Caco-2 (cell line): ENCODE measurements around the gene SUN1. TPM values are rescaled to one million over a fixed set of nuclear protein-coding genes. Genes with fewer than 3 reads are reported as not detected.
A peak's percentile ranks its signal among the peaks of the same experiment; 100 is the strongest.

Source experiments
- BruUV-seq: library from RNA; stranded (reverse); fragments of 400-500 nt; replicated peaks from 2 replicates; lab custom pipeline; 2021; lab: Mats Ljungman, UMichigan
- CTCF ChIA-PET: fragments of 300-600 bp; sonication (Branson Sonifier 250); formaldehyde crosslinking; loops from one replicate; lab custom pipeline; 2022; ENCODE audit warnings: antibody characterized with exemption; lab: Charles Lee
- POLR2A ChIA-PET: fragments of 300-600 bp; sonication (Branson Sonifier 250); formaldehyde crosslinking; loops from one replicate; lab custom pipeline; 2022; ENCODE audit warnings: antibody characterized with exemption; lab: Charles Lee
- DNase-seq, 2 experiments: peaks; one replicate each; pipeline versions ENCODE4 v3.0.0 to v3.0.0-alpha.2; 2020 to 2022
- H3K27me3 ChIP-seq: replicated peaks from 2 replicates; pipeline ENCODE4 v1.6.0; 2011; ENCODE audit warnings: low read length; ENCODE audit not compliant: control insufficient read depth, insufficient read depth
- H3K36me3 ChIP-seq: 2 replicates; pipeline ENCODE4 v1.5.1; 2011; ENCODE audit warnings: low read length; ENCODE audit not compliant: control insufficient read depth, insufficient read depth
- H3K4me1 ChIP-seq: fragments of 250-450 bp; sonication (Bioruptor Pico); 2 replicates; pipeline ENCODE4 v1.5.1; 2020; ENCODE audit warnings: mild to moderate bottlenecking
- H3K4me3 ChIP-seq: 2 replicates; pipeline ENCODE4 v1.5.1; 2011; ENCODE audit warnings: low read depth, mild to moderate bottlenecking, control low read depth, low read length
- H3K9me3 ChIP-seq: fragments of 250-450 bp; sonication (Bioruptor Pico); 2 replicates; pipeline ENCODE4 v1.5.1; 2020; ENCODE audit warnings: mild to moderate bottlenecking, moderate library complexity
- H3K27ac Mint-ChIP-seq: one replicate; pipeline ENCODE4 v1.8.0; 2022; ENCODE audit warnings: mixed read lengths; ENCODE audit not compliant: unreplicated experiment
- H3K27me3 Mint-ChIP-seq: one replicate; pipeline ENCODE4 v1.8.0; 2022; ENCODE audit warnings: mixed read lengths; ENCODE audit not compliant: insufficient read depth, unreplicated experiment
- H3K36me3 Mint-ChIP-seq: one replicate; pipeline ENCODE4 v1.8.0; 2022; ENCODE audit warnings: mild to moderate bottlenecking, mixed read lengths; ENCODE audit not compliant: insufficient read depth, unreplicated experiment
- H3K4me1 Mint-ChIP-seq: one replicate; pipeline ENCODE4 v1.8.0; 2022; ENCODE audit warnings: low read depth, mixed read lengths; ENCODE audit not compliant: unreplicated experiment
- H3K4me3 Mint-ChIP-seq: one replicate; pipeline ENCODE4 v1.8.0; 2022; ENCODE audit warnings: mild to moderate bottlenecking, moderate library complexity, mixed read lengths; ENCODE audit not compliant: unreplicated experiment
- H3K9me3 Mint-ChIP-seq: one replicate; pipeline ENCODE4 v1.8.0; 2022; ENCODE audit warnings: mixed read lengths; ENCODE audit not compliant: unreplicated experiment
- CTCF ChIP-seq, 2 experiments: fragments of 200-600 bp in 1 of 2; IDR thresholded peaks; 1 replicate in 1 of 2; 2 replicates in 1 of 2; pipeline versions ENCODE4 v1.5.1 to v1.8.0; 2011 to 2022; ENCODE audit warnings: antibody characterized with exemption in 1 of 2, control low read depth in 1 of 2, inconsistent platforms in 1 of 2, low read depth in 1 of 2, low read length in 1 of 2, mild to moderate bottlenecking in 1 of 2, moderate library complexity in 1 of 2; ENCODE audit not compliant: insufficient read depth in 1 of 2, severe bottlenecking in 1 of 2, unreplicated experiment in 1 of 2
- intact Hi-C: fragments of 100-400 bp; cut with micrococcal nuclease; formaldehyde crosslinking; loops from one replicate; pipeline ENCODE4 v1.10.0; 2022; ENCODE audit not compliant: unreplicated experiment
- total RNA-seq: library from RNA; stranded (reverse); gene quantifications from 2 replicates; pipeline ENCODE4 v1.2.3, GENCODE V29; 2022

The SUN1 gene
- total RNA-seq, 1 experiment from 2014 or later: 146 TPM

GRCh38 chr7:898855-899681, 66.8 kb downstream of the SUN1 start:
- H3K4me3 ChIP-seq: no peak overlapping the region
- H3K4me1 ChIP-seq: no peaks in the 10 kb centered on the region
- ChIA-PET CTCF (no interaction called here), POLR2A (interaction anchor here (0.6 kb wide), 1 partner anchor 381 kb away, joined by 3 read pairs; no protein-coding TSS in a partner anchor)
- intact Hi-C loops: no loop called here
- no TSS peak for BruUV-seq
- Mint-ChIP-seq H3K4me3 (peak overlapping the region; percentile 46), H3K36me3 (peaks cover 82% of the 10 kb centered on the region), H3K4me1 (no peaks in the 10 kb centered on the region), H3K27ac (peak overlapping the region; percentile 69), H3K9me3 (no peaks in the 10 kb centered on the region), H3K27me3 (no peaks in the 10 kb centered on the region)
- H3K9me3 ChIP-seq: no peaks in the 10 kb centered on the region
- TF ChIP-seq CTCF (IDR thresholded peaks at IDR 0.05; ENCODE audit: insufficient read depth in 1 of 2, low read depth in 1 of 2, low read length in 1 of 2, severe bottlenecking in 1 of 2, unreplicated experiment in 1 of 2): no peak
- H3K36me3 ChIP-seq: no peaks in the 10 kb centered on the region; the same call in 1 of the 2 replicates
- H3K27me3 ChIP-seq: no peaks in the 10 kb centered on the region
- DNase-seq: no peak

GRCh38 chr7:899806-900205, 67.5 kb downstream of the SUN1 start:
- no TSS peak for BruUV-seq
- no peak overlapping the region for H3K4me3 ChIP-seq
- Mint-ChIP-seq H3K9me3 (no peaks in the 10 kb centered on the region), H3K27ac (peak overlapping the region; percentile 69), H3K27me3 (no peaks in the 10 kb centered on the region), H3K4me3 (peak overlapping the region; percentile 46), H3K4me1 (no peaks in the 10 kb centered on the region), H3K36me3 (peaks cover 75% of the 10 kb centered on the region)
- ChIA-PET POLR2A (interaction anchor here (0.6 kb wide), 1 partner anchor 636 kb away, joined by 5 read pairs; no protein-coding TSS in a partner anchor), CTCF (no interaction called here)
- no peaks in the 10 kb centered on the region for H3K9me3 ChIP-seq
- no peak for DNase-seq
- intact Hi-C loops: no loop called here
- no peaks in the 10 kb centered on the region for H3K27me3 ChIP-seq
- H3K4me1 ChIP-seq: no peaks in the 10 kb centered on the region
- no peak for TF ChIP-seq CTCF (IDR thresholded peaks at IDR 0.05; ENCODE audit: insufficient read depth in 1 of 2, low read depth in 1 of 2, low read length in 1 of 2, severe bottlenecking in 1 of 2, unreplicated experiment in 1 of 2)
- H3K36me3 ChIP-seq: no peaks in the 10 kb centered on the region; the same call in 1 of the 2 replicates

- no peaks in the 10 kb centered on the region for H3K4me1 ChIP-seq
- Mint-ChIP-seq H3K27me3 (no peaks in the 10 kb centered on the region), H3K36me3 (peaks cover 68% of the 10 kb centered on the region), H3K9me3 (no peaks in the 10 kb centered on the region), H3K4me1 (no peaks in the 10 kb centered on the region), H3K4me3 (no peak overlapping the region), H3K27ac (peak overlapping the region; percentile 69)
- ChIA-PET CTCF (interaction anchor here (0.6 kb wide), 1 partner anchor 669 kb away, joined by 3 read pairs; no protein-coding TSS in a partner anchor), POLR2A (interaction anchor here (0.6 kb wide), 1 partner anchor 636 kb away, joined by 5 read pairs; no protein-coding TSS in a partner anchor)
- BruUV-seq: no TSS peak
- no peak overlapping the region for H3K4me3 ChIP-seq
- intact Hi-C loops: no loop called here
- no peaks in the 10 kb centered on the region for H3K27me3 ChIP-seq
- no peaks in the 10 kb centered on the region; the same call in 1 of the 2 replicates for H3K36me3 ChIP-seq
- DNase-seq: no peak
- no peaks in the 10 kb centered on the region for H3K9me3 ChIP-seq
- no peak for TF ChIP-seq CTCF (IDR thresholded peaks at IDR 0.05; ENCODE audit: insufficient read depth in 1 of 2, low read depth in 1 of 2, low read length in 1 of 2, severe bottlenecking in 1 of 2, unreplicated experiment in 1 of 2)
These were observed 68.2 kb downstream of the SUN1 start for GRCh38 chr7:900331-901040.
